ENCODE measurements around the gene PSPC1.
A peak's percentile ranks its signal among the peaks of the same experiment; 100 is the strongest.
"Not testable (repeated sequence)": the region's sequence is repeated elsewhere in the genome, so short reads cannot be mapped to it uniquely, and the experiment has no call there.

Gene PSPC1, protein sequence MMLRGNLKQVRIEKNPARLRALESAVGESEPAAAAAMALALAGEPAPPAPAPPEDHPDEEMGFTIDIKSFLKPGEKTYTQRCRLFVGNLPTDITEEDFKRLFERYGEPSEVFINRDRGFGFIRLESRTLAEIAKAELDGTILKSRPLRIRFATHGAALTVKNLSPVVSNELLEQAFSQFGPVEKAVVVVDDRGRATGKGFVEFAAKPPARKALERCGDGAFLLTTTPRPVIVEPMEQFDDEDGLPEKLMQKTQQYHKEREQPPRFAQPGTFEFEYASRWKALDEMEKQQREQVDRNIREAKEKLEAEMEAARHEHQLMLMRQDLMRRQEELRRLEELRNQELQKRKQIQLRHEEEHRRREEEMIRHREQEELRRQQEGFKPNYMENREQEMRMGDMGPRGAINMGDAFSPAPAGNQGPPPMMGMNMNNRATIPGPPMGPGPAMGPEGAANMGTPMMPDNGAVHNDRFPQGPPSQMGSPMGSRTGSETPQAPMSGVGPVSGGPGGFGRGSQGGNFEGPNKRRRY

DNA sequence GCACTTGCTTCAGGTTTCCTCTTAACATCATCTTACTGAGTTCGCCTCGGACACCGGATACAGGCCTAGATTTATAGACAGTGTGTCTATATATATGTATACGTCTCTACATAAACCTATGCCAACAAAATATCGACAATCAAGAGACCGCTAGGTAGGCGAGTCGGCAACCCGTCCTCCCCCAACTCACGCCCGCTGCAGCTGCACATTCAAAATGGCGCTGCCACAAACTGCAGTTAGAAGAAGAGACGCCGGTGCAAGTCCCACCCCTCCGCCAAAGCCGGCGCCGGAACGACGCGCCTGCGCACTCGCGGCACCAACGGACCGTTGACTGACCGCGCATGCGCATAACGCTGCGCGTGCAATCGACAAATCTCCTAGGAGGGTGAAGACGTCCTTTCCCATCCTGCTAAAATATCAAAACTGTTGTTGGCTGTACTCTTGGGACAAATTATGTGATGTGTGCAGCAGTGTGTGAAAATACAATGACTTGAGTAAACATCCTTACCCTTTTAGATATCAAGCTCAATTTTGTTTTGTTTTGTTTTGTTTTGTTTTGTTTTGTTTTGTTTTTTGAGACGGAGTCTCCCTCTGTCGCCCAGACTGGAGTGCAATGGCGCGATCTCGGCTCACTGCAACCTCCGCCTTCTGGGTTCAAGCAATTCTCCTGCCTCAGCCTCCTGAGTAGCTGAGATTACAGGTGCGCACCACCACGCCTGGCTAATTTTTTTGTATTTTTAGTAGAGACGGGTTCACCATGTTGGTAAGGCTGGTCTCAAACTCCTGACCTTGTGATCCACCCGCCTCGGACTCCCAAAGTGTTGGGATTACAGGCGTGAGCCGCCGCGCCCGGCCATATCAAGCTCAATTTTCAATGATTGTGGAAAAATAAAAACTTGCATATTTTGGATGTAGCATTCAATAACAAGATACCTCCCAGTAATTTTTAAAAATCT, at the start of gene PSPC1:
Gene PSPC1 (minus strand): TSS at position 219 of the 956 bp plus-strand sequence. CDS start 188 bp downstream, at position 31.
- DNase-seq (ENCODE audit: low read depth in 2 of 2) = peak; percentile 87 to 89

DNA sequence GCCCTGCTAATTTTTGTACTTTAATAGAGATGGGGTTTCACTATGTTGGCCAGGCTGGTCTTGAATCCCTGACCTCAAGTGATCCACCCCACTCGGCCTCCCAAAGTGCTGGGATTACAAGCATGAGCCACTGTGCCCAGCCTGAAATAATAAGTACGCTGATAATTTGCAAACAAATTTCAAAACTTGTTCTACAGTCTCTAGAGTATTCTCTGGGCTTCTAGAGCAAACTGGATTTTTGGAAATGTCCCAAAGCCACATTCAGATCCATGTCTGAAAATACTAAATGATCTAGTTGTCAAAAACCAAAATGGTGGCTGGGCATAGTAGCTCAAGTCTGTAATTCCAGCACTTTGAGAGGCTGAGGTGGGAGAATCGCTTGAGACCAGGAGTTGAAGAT, 39.9 kb upstream of the PSPC1 start:
- DNase-seq (ENCODE audit: low read depth in 2 of 2) = no peak

DNA sequence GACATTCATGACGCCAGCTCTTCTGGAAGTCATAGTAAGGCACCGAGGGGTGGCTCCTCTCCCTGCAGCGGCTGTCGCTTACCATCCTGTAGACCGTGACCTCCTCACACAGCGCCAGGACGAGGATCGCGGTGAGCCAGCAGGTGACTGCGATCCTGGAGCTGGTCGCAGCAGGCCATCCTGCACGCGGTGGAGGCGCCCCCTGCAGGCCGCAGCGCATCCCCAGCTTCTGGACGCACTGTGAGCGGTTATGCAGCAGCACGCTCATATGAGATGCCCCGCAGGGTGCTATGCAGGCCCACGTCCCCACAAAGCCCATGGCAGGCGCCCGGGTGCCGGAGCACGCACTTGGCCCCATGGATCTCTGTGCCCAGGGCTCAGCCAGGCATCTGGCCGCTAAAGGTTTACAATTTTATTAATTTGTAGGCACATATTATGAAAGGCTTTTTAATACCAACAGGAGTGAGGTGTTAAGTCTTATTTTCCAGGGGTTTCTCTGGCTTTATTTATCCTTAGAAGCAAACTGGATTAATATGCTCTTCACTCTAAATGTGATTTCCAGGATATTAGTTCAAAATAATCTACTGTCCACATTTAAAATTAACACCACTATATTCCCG, 35.6 kb upstream of the PSPC1 start:
- DNase-seq (ENCODE audit: low read depth in 2 of 2) = peak in 1 of 2 experiments; percentile 29

DNA sequence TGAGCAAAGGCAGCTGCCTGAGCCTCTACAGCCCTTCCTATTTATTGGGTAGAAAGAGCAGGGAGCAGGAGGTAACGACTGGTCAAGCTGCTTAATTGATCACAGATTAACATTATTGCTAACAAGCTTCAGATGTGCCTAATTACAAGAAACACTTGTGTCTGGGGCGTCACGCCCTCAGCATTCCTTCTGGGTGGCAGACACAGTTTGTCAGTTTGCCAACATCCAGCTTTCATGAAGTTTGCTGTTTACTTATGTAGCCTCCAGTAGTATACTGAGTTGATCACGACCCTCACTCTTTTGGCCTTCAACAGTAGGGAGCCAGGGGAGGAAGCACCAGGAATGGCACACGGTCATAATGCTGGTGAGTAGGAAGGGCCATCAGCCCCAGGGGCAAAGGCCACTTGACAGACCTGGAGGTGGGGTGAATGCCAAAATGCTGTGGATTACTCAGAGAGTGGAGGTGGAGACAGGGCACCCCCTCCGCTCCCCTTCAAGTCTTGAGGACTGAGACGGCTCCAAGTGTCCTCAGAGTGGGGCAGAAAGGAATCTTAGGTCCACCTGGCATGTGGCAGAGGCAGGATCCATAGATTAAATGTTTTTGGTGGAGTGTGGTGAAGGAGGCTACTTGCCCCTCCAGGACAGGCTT, 34.9 kb upstream of the PSPC1 start:
- no peak for DNase-seq (ENCODE audit: low read depth in 2 of 2)

DNA sequence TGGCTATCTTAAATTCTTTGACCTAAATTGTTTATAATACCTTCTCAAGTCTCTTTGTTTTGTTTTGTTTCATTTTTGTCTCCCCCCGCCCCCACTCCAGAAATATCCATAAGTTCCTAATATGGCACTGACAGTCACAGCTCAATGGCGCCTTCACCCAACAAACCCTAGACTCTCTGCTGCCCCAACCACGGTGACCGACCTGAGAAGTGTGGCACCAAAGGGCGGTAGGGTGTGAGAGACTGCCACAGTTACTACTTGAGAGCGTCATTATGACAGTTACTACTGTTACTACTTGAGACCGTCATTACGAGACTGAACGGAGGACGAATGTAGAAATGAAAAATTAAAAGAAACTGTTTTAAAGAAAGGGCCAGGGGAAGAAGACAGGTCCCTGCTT, 34.4 kb upstream of the PSPC1 start:
- DNase-seq (ENCODE audit: low read depth in 2 of 2) = no peak

DNA sequence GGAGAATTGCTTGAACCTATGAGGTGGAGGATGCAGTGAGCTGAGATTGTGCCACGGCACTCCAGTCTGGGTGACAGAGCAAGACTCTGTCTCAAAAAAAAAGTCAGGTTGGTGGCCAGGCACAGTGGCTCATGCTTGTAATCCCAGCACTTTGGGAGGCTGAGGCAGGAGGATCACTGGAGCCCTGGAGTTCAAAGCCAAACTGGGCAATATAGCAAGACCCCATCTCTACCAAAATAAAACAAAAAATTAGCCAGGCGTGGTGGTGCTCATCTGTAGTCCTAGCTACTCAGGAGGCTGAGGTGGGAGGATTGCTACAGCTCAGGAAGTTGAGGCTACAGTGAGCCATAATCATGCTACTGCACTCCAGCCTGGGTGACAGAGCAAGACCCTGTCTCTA, 33.1 kb upstream of the PSPC1 start:
- DNase-seq (ENCODE audit: low read depth in 2 of 2) = not testable (repeated sequence)

DNA sequence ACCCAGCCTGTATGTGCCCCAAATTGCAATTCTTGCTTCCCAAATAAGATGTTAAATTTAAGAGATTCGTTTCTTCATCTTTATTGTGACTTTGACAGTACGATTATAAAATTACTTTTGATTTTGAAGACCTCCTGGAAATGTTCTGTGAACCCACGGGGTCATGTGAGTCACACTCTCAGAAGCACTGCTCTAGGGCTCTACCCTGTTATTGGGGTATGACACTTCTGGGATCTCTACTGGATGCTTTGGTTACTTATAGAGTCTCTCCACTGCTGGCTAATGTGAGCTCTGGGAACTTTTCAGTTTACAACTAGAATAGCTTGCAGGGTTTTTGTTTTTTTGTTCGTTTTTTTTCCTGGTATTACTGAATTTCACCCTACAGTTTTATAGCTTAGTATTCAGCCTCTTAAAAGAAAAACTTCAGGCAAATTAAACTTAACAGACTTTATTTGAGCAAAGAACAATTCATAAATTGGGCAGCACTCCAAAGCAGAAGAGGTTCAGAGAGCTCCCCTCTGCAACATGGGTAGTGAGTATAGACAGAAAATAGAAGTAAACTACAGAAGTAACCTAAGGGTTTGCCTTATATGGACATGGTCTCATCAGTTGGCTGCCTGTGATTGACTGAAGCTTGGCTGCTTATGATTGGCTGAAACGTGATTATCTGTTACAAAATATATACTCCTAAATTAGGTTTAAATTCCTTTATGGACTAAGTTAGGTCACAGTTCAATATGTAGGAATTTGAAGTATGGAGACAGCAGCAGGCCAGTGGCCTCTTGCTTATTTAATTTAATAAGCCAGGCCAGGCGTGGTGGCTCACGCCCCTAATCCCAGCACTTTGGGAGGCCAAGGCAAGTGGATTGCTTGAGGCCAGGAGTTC, 28.5 kb upstream of the PSPC1 start:
- no peak for DNase-seq (ENCODE audit: low read depth in 2 of 2)

DNA sequence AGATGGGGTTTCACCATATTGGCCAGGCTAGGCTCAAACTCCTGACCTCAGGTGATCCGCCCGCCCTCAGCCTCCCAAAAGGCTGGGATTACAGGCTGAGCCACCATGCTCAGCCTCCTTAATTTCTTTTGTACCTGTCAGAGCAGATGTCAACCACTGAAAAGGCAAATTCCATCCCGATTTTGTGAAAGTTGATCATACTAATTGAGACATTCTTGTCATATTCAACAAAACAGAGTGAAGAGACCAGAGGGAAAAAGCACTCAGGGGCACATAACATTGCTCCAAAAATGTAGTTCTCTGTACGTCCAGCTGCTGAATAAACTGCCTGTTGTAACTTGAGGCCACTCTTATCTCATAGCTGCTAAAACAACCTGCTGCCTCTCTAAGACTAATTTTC, 27.4 kb upstream of the PSPC1 start:
- DNase-seq (ENCODE audit: low read depth in 2 of 2) = no peak

DNA sequence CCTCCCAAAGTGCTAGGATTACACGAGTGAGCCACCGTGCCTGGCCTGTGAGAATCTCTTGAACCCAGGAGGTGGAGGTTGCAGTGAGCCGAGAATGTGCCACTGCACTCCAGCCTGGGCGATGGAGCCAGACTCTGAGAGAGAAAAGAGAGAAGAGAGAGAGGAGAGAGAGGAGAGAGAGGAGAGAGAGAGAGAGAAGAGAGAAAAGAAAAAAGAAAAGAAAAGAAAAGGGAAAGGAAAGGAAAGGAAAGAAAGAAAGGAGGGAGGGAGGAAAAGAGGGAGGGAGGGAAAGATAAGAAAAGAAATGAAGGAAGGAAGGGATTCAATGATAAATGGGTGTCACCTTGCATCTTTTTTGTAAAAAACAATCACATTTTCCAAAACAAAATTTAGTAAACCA, 23.0 kb upstream of the PSPC1 start:
- DNase-seq (ENCODE audit: low read depth in 2 of 2) = no peak

DNA sequence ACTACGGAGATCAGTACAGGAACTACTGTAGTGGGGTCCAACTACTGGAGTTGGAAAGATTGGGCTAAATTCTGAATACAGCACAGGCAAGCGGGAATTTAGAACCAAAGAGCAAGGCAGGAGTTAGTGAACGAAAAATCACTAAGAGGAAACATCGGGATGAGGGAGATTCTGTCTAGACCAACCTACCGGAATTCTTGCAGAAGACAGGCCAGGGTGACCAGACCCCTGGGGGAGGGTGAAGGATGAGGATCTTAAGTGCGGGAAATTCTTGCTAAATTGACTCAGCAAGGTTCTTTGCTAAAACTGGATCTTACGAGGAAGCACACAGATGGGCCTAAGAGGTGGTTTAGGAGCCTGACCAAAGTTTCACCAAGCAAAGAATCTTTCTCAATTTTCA, 13.2 kb upstream of the PSPC1 start:
- no peak for DNase-seq (ENCODE audit: low read depth in 2 of 2)

DNA sequence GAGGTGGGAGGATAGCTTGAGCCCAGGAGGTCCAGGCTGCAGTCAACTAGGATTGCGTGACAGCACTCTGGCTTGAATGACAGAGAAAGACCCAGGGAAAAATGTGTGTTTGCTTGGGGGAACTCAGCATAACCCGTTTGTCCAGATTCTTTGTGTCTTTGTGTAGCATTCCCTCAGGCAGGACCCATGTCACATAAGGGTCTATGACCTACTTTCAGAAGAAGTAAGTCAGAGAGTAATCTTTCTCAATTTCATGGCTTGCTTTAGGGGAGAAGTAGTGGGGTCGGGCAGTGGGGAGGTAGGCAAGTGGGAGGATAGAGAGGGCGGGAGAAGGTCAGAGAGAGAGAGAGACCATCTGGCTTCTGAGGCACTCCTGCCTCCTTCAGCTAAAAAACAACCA, 11.9 kb upstream of the PSPC1 start:
- DNase-seq (ENCODE audit: low read depth in 2 of 2) = no peak

DNA sequence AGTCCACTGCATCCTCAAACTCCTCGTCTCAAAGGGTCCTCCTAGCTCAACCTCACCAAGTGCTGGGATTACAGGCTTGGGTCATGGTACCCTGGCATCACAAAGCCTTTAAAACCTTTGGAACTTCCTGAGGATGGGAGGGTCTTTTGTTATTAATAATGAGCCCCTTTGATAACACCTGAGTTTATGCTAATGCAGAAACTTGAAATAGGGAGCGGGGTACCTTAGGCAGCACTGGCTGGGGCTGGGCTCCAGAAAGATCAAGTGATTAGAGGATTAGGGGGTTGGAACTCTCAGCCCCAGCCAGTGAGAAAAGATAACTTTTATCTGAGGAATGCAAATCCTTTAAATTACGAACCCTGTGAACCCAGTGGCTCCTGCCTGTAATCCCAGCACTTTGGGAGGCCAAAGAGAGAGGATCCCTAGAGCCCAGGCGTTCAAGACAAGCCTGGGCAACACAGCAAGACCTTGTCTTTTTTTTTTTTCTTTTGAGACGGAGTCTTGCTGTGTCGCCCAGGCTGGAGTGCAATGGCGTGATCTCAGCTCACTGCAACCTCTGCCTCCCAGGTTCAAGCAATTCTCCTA, 9.3 kb upstream of the PSPC1 start:
- DNase-seq (ENCODE audit: low read depth in 2 of 2) = no peak

DNA sequence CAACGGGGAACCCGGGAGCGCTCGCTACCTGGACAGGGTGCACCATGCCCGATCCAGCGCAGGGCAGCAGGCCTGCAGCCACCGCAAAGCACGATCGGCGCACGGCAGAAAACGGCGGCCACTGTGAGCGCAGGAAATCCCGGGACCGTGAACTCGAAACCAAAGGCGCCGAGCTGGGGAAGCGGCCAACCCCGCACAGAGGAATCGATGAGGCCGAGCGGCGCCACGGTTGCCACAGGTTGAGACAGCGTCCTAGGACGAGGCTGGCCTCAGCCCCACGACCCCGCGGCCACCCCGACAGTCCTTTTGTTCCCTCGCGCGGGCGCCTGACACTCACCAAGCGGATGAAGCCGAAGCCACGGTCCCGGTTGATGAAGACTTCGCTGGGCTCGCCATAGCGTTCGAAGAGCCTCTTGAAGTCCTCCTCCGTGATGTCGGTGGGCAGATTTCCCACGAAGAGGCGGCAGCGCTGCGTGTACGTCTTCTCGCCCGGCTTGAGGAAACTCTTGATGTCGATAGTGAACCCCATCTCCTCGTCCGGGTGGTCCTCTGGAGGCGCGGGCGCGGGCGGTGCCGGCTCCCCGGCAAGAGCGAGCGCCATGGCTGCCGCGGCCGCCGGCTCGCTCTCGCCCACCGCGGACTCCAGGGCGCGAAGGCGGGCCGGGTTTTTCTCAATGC, 557 bp downstream of the PSPC1 start:
- peak; percentile 21 to 39 for DNase-seq (ENCODE audit: low read depth in 2 of 2)

DNA sequence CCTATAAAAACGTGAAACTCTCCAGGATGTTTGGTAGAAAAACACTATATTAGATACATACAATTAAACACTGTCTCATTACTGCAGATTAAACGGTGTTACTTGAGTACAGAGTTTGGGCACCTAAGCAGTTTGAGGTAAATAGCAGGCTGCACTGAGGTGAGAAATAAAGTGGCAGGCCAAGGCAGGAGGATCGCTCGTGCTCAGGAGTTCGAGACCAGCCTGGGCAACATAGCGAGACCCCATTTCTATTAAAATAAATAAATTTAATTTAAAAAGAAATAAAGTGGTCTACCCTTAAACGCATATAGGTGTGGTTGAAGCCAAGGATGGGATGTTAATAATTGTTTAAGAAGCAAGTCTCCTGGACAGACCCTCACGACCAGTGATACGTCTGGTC, 1.2 kb downstream of the PSPC1 start:
- DNase-seq (ENCODE audit: low read depth in 2 of 2) = no peak

DNA sequence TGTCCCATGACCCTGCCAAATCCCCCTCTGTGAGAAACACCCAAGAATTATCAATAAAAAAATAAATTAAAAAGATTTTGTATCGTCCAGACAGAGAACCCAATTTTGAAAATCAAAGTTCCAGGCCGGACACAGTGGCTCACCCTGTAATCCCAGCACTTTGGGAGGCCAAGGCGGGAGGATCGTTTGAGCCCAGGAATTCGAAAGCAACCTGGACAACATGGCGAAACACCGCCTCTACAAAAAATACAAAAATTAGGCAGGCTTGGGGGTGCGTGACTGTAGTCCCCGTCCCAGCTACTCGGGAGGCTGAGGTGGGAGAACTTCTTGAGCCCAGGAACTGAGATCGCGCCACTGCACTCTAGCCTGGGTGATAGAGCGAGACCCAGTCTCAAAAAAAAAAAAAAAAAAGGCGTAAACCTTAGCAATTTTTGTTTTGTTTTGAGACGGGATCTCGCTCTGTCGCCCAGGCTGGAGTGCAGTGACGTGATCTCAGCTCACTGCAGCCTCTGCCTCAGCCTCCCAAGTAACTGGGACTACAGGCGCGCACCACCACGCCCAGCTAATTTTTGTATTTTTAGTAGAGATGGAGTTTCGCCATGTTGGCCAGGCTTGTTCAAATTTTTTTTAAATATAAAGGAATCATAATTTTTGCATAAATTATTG, 1.9 kb downstream of the PSPC1 start:
- DNase-seq (ENCODE audit: low read depth in 2 of 2) = not testable (repeated sequence)

DNA sequence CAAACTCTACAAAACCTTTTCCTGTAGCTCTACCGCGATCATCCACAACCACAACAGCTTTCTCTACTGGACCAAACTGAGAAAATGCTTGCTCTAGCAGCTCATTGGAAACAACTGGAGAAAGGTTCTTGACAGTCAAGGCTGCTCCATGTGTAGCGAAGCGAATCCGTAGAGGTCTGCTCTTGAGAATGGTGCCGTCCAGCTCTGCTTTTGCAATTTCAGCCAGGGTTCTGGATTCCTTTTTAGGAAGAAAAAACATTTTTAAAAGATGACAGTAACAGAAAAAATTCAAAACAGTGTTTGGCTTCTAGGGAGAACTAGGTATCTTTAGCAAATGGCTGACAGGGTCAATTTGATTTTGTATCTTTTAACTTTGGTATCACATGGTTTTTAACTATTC, 10.4 kb downstream of the PSPC1 start:
- no peak for DNase-seq (ENCODE audit: low read depth in 2 of 2)

DNA sequence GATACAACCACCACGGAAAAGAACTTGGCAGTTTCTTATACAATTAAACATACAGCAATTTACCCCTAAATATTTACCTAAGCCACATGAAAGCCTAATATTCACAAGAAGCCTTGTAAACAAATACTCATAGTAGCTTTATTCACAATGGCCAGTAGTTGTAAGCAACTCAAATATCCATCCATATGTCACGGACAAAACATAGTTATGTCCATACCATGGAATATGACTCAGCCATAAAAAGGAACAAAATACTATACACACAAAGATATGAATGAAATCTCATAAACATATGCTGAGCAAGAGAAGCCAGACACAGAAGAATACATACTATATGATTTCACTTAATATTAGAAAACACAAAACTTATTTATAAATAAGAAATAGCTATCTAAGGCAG, 12.9 kb downstream of the PSPC1 start:
- no peak for DNase-seq (ENCODE audit: low read depth in 2 of 2)

DNA sequence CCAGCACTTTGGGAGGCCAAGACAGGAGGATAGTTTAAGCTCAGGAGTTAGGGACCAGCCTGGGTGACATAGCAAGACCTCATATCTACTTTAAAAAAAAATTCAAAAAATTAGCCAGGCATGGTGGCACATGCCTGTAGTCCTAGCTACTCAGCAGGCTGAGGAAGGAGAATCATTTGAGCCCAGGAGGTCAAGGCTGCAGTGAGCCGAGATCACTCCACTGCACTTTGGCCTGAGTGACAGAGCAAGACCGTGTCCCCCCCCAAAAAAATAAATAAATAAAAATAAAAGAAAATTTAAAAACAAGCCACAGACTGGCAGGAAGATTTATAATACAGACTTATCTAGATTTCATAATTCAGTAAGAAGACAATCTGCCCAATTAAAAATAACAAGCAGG, 14.8 kb downstream of the PSPC1 start:
- no peak for DNase-seq (ENCODE audit: low read depth in 2 of 2)

DNA sequence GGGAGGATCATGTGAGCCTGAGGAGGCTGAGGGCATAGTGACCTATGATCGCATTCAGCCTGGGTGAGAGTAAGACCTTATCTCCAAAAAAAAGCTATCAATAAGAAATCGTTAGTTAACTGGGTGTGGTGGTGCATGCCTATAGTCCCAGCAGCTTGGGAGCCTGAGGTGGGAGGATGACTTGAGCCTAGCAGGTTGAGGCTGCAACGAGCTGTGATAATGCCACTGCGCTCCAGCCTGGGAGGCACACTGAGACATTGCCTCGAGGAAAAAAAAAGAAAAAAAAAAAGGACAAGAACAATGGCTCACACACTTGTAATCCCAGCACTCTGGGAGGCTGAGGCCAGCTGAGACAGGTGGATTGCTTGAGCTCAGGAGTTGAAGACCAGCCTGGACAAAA, 16.2 kb downstream of the PSPC1 start:
- no peak for DNase-seq (ENCODE audit: low read depth in 2 of 2)

Measured in stimulated activated CD4-positive, alpha-beta T cell treated with anti-CD3 and anti-CD28 coated beads, Interleukin-12 subunit alpha, Interleukin-12 subunit beta, amount 100 ng/mL, for 24 hours (primary cell).